ENCODE measurements around the gene C6orf47. TPM values are rescaled to one million over a fixed set of nuclear protein-coding genes. Genes with fewer than 3 reads are reported as not detected.

Gene C6orf47
- total RNA-seq, 1 experiment from 2014 or later: 19.4 TPM

DNA sequence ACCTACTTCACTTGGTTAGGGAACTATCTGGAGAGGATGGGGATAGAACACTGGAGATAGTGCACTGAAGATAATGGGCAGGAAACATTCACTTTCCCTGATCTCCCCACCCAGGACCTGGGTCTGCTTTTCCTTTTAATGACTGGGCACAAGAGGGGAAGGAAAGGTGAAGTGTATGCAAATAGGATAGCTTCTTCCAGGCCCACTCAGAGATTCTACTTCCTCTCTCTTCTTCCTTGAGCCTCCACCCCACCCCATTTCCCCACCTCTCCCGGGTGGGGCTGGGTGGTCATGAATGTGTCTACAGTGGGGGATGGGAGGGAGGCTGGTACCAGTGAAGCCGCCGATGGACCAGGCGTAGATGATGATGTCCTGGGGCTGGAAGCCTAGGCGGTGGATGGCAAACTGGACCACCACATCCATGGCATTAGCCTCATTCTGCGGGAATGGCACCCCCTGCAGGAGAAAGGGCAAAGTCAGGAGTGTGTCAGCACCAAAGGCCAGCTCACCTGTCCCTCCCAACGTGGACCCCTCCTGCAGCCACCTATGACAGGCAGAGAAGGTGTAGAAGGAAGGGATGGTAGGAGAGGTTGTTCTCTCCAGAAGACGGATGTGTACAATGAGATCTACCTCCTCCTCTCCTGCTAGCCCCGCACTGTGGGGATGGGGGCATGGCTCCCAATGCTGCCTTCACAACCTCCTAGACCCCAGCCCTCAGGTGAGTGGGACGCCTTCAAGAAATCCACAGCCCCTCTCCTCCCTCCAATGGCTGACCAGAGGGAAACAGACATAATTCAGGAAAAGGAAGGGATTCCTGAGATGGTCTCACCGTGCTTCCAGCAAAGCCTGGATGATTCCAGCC is 28.9 kb upstream of the C6orf47 start:
- DNase-seq: no peak
- peak overlapping the region; percentile 94 for H3K27ac Mint-ChIP-seq (ENCODE audit: unreplicated experiment)
- intact Hi-C loops (cut with micrococcal nuclease; ENCODE audit: unreplicated experiment): no loop called here

DNA sequence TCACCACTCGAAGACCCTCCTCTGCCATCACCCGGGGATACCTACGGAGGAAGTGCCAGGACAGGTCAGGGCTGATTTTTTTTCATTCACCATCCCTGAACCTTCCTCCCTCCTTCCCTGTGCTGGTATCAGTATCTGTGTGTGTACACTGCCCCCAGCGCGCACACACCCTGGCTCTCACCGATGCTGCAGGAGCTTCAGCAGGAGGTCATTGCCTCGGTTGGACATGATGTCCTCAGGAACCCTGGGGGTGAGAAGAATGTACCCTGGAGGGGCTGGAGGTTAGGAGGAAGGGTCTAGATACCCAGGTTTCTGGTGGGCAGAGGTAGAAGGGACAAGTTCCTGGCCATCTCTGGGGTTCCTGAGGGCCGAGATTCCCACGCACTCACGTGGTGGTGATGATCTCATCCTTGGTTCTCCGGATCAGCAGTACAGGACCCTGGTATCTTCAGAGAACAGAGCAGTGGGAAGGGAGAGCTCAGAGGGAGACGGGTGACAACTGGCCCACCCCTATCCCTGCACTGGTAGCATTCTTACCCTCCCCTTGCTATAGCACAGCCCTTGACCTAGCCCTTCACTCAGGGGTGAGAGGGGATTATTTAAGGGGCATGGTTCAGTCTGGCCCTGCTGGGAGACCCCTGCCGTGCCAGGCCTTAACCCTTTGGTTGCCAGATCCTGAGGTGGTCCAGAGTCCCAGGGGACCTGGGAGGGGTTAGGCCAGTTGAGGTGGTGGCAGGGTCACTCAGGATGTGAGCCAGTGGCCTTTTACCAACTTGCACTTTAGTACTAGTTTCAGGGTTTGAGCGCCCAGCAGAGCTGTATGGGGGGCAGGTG is 27.5 kb upstream of the C6orf47 start:
- H3K36me3 ChIP-seq (ENCODE audit: control insufficient read depth, insufficient read depth, low read length): peaks cover 5% of the 10 kb centered on the region; the same call in 1 of the 2 replicates
- H3K9me3 ChIP-seq: no peaks in the 10 kb centered on the region
- Mint-ChIP-seq H3K4me3 (ENCODE audit: unreplicated experiment) (no peak overlapping the region), H3K27ac (ENCODE audit: unreplicated experiment) (peak overlapping the region; percentile 94), H3K9me3 (ENCODE audit: unreplicated experiment) (no peaks in the 10 kb centered on the region), H3K36me3 (ENCODE audit: insufficient read depth, unreplicated experiment) (peaks cover 45% of the 10 kb centered on the region), H3K4me1 (ENCODE audit: low read depth, unreplicated experiment) (peaks cover 28% of the 10 kb centered on the region), H3K27me3 (ENCODE audit: insufficient read depth, unreplicated experiment) (no peaks in the 10 kb centered on the region)
- DNase-seq: no peak
- H3K4me3 ChIP-seq (ENCODE audit: low read depth, low read length): no peak overlapping the region
- TF ChIP-seq, protein P1, sequence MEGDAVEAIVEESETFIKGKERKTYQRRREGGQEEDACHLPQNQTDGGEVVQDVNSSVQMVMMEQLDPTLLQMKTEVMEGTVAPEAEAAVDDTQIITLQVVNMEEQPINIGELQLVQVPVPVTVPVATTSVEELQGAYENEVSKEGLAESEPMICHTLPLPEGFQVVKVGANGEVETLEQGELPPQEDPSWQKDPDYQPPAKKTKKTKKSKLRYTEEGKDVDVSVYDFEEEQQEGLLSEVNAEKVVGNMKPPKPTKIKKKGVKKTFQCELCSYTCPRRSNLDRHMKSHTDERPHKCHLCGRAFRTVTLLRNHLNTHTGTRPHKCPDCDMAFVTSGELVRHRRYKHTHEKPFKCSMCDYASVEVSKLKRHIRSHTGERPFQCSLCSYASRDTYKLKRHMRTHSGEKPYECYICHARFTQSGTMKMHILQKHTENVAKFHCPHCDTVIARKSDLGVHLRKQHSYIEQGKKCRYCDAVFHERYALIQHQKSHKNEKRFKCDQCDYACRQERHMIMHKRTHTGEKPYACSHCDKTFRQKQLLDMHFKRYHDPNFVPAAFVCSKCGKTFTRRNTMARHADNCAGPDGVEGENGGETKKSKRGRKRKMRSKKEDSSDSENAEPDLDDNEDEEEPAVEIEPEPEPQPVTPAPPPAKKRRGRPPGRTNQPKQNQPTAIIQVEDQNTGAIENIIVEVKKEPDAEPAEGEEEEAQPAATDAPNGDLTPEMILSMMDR (IDR thresholded peaks at IDR 0.05; ENCODE audit: insufficient read depth in 1 of 2, low read depth in 1 of 2, low read length in 1 of 2, severe bottlenecking in 1 of 2, unreplicated experiment in 1 of 2): no peak
- POLR2A ChIA-PET: interaction anchor here (0.7 kb wide), 1 partner anchor 15 kb away, joined by 3 read pairs; the partner anchor contains the start of gene ABHD16A
- peaks cover 45% of the 10 kb centered on the region for H3K4me1 ChIP-seq
- CTCF ChIA-PET: no interaction called here
- no peaks in the 10 kb centered on the region for H3K27me3 ChIP-seq (replicated peaks; ENCODE audit: control insufficient read depth, insufficient read depth, low read length)
- no TSS peak for BruUV-seq (replicated peaks)
- intact Hi-C loops (cut with micrococcal nuclease; ENCODE audit: unreplicated experiment): no loop called here

More for the DNA sequence above, 28.9 kb upstream of the C6orf47 start:
- Mint-ChIP-seq H3K4me1 (ENCODE audit: low read depth, unreplicated experiment) (peaks cover 23% of the 10 kb centered on the region), H3K27me3 (ENCODE audit: insufficient read depth, unreplicated experiment) (no peaks in the 10 kb centered on the region), H3K9me3 (ENCODE audit: unreplicated experiment) (no peaks in the 10 kb centered on the region), H3K36me3 (ENCODE audit: insufficient read depth, unreplicated experiment) (peaks cover 46% of the 10 kb centered on the region), H3K4me3 (ENCODE audit: unreplicated experiment) (peak overlapping the region; percentile 74)
- H3K9me3 ChIP-seq: no peaks in the 10 kb centered on the region
- H3K27me3 ChIP-seq (replicated peaks; ENCODE audit: control insufficient read depth, insufficient read depth, low read length): no peaks in the 10 kb centered on the region
- no peak overlapping the region for H3K4me3 ChIP-seq (ENCODE audit: low read depth, low read length)
- peaks cover 34% of the 10 kb centered on the region for H3K4me1 ChIP-seq
- POLR2A ChIA-PET: interaction anchor here (0.6 to 1.7 kb wide), 6 partner anchors 24 to 173 kb away, joined by 3 to 5 read pairs (median 4); partner anchors contain the start of genes C6orf47, MSH5 and NEU1
- CTCF ChIA-PET: interaction anchor here (0.9 to 1.3 kb wide), 4 partner anchors 8 to 125 kb away, joined by 3 to 4 read pairs (median 4); partner anchors contain the start of genes DDAH2, HSPA1A, HSPA1L and LY6G5C
- H3K36me3 ChIP-seq (ENCODE audit: control insufficient read depth, insufficient read depth, low read length): peaks cover 6% of the 10 kb centered on the region
- TF ChIP-seq, protein P1 (IDR thresholded peaks at IDR 0.05; ENCODE audit: insufficient read depth in 1 of 2, low read depth in 1 of 2, low read length in 1 of 2, severe bottlenecking in 1 of 2, unreplicated experiment in 1 of 2): peak; percentile 16 to 19
- BruUV-seq (replicated peaks): TSS peak; percentile 65

DNA sequence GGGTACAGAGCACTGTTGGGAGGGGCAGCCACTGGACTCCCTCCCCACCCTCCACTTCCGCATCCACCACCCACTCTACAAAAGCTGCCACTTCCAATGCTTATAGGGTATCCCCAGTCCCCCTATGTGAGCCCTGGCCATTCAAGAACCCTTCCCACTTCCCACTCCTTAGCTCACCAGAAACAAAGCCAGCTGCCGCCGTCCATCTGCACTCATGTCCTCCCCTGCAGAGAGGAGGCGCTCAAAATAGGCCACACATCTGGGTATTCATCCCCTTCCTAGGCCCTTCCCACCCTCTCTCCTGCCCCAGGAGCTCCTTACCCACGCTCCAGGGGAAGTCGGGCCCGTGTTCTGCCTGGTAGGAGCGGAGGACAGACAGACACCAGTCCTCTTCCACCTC is 26.7 kb upstream of the C6orf47 start:
- BruUV-seq (replicated peaks): no TSS peak
- H3K27me3 ChIP-seq (replicated peaks; ENCODE audit: control insufficient read depth, insufficient read depth, low read length): no peaks in the 10 kb centered on the region
- DNase-seq: no peak
- ChIA-PET POLR2A (interaction anchor here (0.7 kb wide), 1 partner anchor 16 kb away, joined by 3 read pairs; the partner anchor contains the start of gene ABHD16A), CTCF (no interaction called here)
- no peaks in the 10 kb centered on the region for H3K9me3 Mint-ChIP-seq (ENCODE audit: unreplicated experiment)
- H3K4me3 Mint-ChIP-seq (ENCODE audit: unreplicated experiment): no peak overlapping the region
- H3K4me1 ChIP-seq: peaks cover 46% of the 10 kb centered on the region
- intact Hi-C loops (cut with micrococcal nuclease; ENCODE audit: unreplicated experiment): no loop called here
- peaks cover 30% of the 10 kb centered on the region for H3K4me1 Mint-ChIP-seq (ENCODE audit: low read depth, unreplicated experiment)
- H3K27me3 Mint-ChIP-seq (ENCODE audit: insufficient read depth, unreplicated experiment): no peaks in the 10 kb centered on the region
- no peak overlapping the region for H3K4me3 ChIP-seq (ENCODE audit: low read depth, low read length)
- H3K9me3 ChIP-seq: no peaks in the 10 kb centered on the region
- peaks cover 49% of the 10 kb centered on the region for H3K36me3 Mint-ChIP-seq (ENCODE audit: insufficient read depth, unreplicated experiment)
- TF ChIP-seq, protein P1 (IDR thresholded peaks at IDR 0.05; ENCODE audit: insufficient read depth in 1 of 2, low read depth in 1 of 2, low read length in 1 of 2, severe bottlenecking in 1 of 2, unreplicated experiment in 1 of 2): no peak
- H3K36me3 ChIP-seq (ENCODE audit: control insufficient read depth, insufficient read depth, low read length): peaks cover 5% of the 10 kb centered on the region; the same call in 1 of the 2 replicates
- no peak overlapping the region for H3K27ac Mint-ChIP-seq (ENCODE audit: unreplicated experiment)

Measured in Caco-2 (cell line).